WTC11 (cell line): Measurements from ENCODE around the gene AVL9. TPM values are rescaled to one million over a fixed set of nuclear protein-coding genes. Genes with fewer than 3 reads are reported as not detected.

Experiments used
- ATAC-seq: fragments of 200-7000 bp; cut with Tn5 transposase; 2 replicates; pipeline ENCODE4 v1.10.0; 2021; ENCODE audit warnings: mild to moderate bottlenecking, moderate library complexity
- CTCF ChIA-PET: fragments of 300-600 bp; sonication (Branson Sonifier 250); formaldehyde crosslinking; loops from one replicate; lab custom pipeline; 2021; ENCODE audit warnings: antibody characterized with exemption; lab: Charles Lee
- POLR2A ChIA-PET: fragments of 350-600 bp; sonication (Branson Sonifier 250); formaldehyde crosslinking; loops from one replicate; lab custom pipeline; 2021; ENCODE audit warnings: antibody characterized with exemption; lab: Charles Lee
- DNase-seq: peaks from one replicate; pipeline ENCODE4 v3.0.0; 2021; ENCODE audit warnings: low spot score
- H3K27ac Mint-ChIP-seq: 2 replicates; pipeline ENCODE4 v1.8.0; 2021; ENCODE audit warnings: mixed read lengths
- H3K27me3 Mint-ChIP-seq: 2 replicates; pipeline ENCODE4 v1.8.0; 2021; ENCODE audit warnings: low read depth, mild to moderate bottlenecking, moderate library complexity, mixed read lengths
- H3K36me3 Mint-ChIP-seq: 2 replicates; pipeline ENCODE4 v1.8.0; 2021; ENCODE audit warnings: mixed read lengths
- H3K4me1 Mint-ChIP-seq: 2 replicates; pipeline ENCODE4 v1.8.0; 2022; ENCODE audit warnings: mixed read lengths
- H3K4me3 Mint-ChIP-seq: 2 replicates; pipeline ENCODE4 v1.8.0; 2021; ENCODE audit warnings: mild to moderate bottlenecking, moderate library complexity, mixed read lengths
- H3K9me3 Mint-ChIP-seq: 2 replicates; pipeline ENCODE4 v1.8.0; 2021; ENCODE audit warnings: mixed read lengths
- AFF4 ChIP-seq: sonication (generic); formaldehyde crosslinking; IDR thresholded peaks from 2 replicates; pipeline ENCODE4 v1.8.1; 2023; ENCODE audit warnings: mild to moderate bottlenecking, missing genetic modification reagents, borderline replicate concordance
- E2F5 ChIP-seq: sonication (generic); formaldehyde crosslinking; IDR thresholded peaks from 2 replicates; pipeline ENCODE4 v1.8.1; 2022; ENCODE audit warnings: mild to moderate bottlenecking, moderate library complexity, missing genetic modification reagents
- IRF1 ChIP-seq: sonication (generic); formaldehyde crosslinking; IDR thresholded peaks from 2 replicates; pipeline ENCODE4 v1.8.0; 2023; ENCODE audit warnings: missing genetic modification reagents
- MLX ChIP-seq: sonication (generic); formaldehyde crosslinking; IDR thresholded peaks from 2 replicates; pipeline ENCODE4 v1.8.1; 2023; ENCODE audit warnings: mild to moderate bottlenecking, missing genetic modification reagents, moderate library complexity
- MYBL2 ChIP-seq: sonication (generic); formaldehyde crosslinking; IDR thresholded peaks from 2 replicates; pipeline ENCODE4 v1.8.1; 2023; ENCODE audit warnings: mild to moderate bottlenecking, moderate library complexity, missing genetic modification reagents
- NR2C2 ChIP-seq: sonication (generic); formaldehyde crosslinking; IDR thresholded peaks from 2 replicates; pipeline ENCODE4 v1.8.0; 2022; ENCODE audit warnings: mild to moderate bottlenecking, missing genetic modification reagents
- NR3C1 ChIP-seq: sonication (generic); formaldehyde crosslinking; conservative IDR thresholded peaks from 2 replicates; pipeline ENCODE4 v1.8.1; 2023; ENCODE audit warnings: low read depth, mild to moderate bottlenecking, missing genetic modification reagents
- OVOL2 ChIP-seq: fragments of 250-450 bp; sonication (Bioruptor Pico); IDR thresholded peaks from 2 replicates; pipeline ENCODE4 v1.9.0; 2021; ENCODE audit warnings: mild to moderate bottlenecking, borderline replicate concordance
- RELA ChIP-seq: sonication (generic); formaldehyde crosslinking; IDR thresholded peaks from 2 replicates; pipeline ENCODE4 v1.8.1; 2022; ENCODE audit warnings: missing genetic modification reagents, mild to moderate bottlenecking, borderline replicate concordance
- SOX15 ChIP-seq: fragments of 250-450 bp; sonication (Bioruptor Pico); IDR thresholded peaks from 2 replicates; pipeline ENCODE4 v1.9.0; 2021; ENCODE audit warnings: mild to moderate bottlenecking
- STAT6 ChIP-seq: sonication (generic); formaldehyde crosslinking; conservative IDR thresholded peaks from 2 replicates; pipeline ENCODE4 v1.8.1; 2023; ENCODE audit warnings: mild to moderate bottlenecking, low read depth, missing genetic modification reagents, moderate library complexity
- TEAD4 ChIP-seq: sonication (generic); formaldehyde crosslinking; IDR thresholded peaks from 2 replicates; pipeline ENCODE4 v1.8.0; 2022; ENCODE audit warnings: mild to moderate bottlenecking, missing genetic modification reagents
- ZNF232 ChIP-seq: sonication (generic); formaldehyde crosslinking; IDR thresholded peaks from 2 replicates; pipeline ENCODE4 v1.8.0; 2022; ENCODE audit warnings: mild to moderate bottlenecking, missing genetic modification reagents
- ZNF416 ChIP-seq: fragments of 250-450 bp; sonication (Bioruptor Pico); IDR thresholded peaks from 2 replicates; pipeline ENCODE4 v1.9.0; 2021; ENCODE audit warnings: mild to moderate bottlenecking, inconsistent platforms
- ZSCAN18 ChIP-seq: fragments of 250-450 bp; sonication (Bioruptor Pico); IDR thresholded peaks from 2 replicates; pipeline ENCODE4 v2.1.2; 2022; ENCODE audit warnings: mild to moderate bottlenecking, moderate library complexity
- total RNA-seq: library from RNA; stranded (reverse); gene quantifications from 3 replicates; pipeline ENCODE4 v1.2.3, GENCODE V29; 2021

Gene AVL9
- total RNA-seq, 1 experiment from 2014 or later = 55.6 TPM

GRCh38 chr7:32447218-32447617 is 48.1 kb upstream of the AVL9 start:
- Mint-ChIP-seq H3K4me1 (peaks cover 2% of the 10 kb centered on the region), H3K4me3 (no peak overlapping the region), H3K36me3 (0 out of 2 replicates have a peak, but pooled peaks cover 4% of the 10 kb centered on the region), H3K9me3 (peaks cover 29% of the 10 kb centered on the region), H3K27ac (no peak overlapping the region), H3K27me3 (peaks cover 3% of the 10 kb centered on the region; the same call in 1 of the 2 replicates)
- ATAC-seq = peak; percentile 75
- ChIA-PET POLR2A (no interaction called here), CTCF (no interaction called here)
- no peak for DNase-seq
- TF ChIP-seq NR2C2 = no peak
- TF ChIP-seq ZNF232 (CRISPR knock-in tag) = no peak
- no peak for TF ChIP-seq AFF4 (CRISPR knock-in tag)
- no peak for TF ChIP-seq MLX (CRISPR knock-in tag)
- TF ChIP-seq SOX15 = no peak
- no peak for TF ChIP-seq MYBL2 (CRISPR knock-in tag)
- TF ChIP-seq E2F5 = no peak
- no peak for TF ChIP-seq TEAD4 (CRISPR knock-in tag)
- no peak for TF ChIP-seq ZNF416 (CRISPR knock-in tag)
- no peak for TF ChIP-seq NR3C1
- no peak for TF ChIP-seq RELA (CRISPR knock-in tag)
- TF ChIP-seq ZSCAN18 (CRISPR knock-in tag) = no peak
- TF ChIP-seq IRF1 (CRISPR knock-in tag) = no peak
- no peak for TF ChIP-seq STAT6 (CRISPR knock-in tag)
- no peak for TF ChIP-seq OVOL2 (CRISPR knock-in tag)
